Natural killer cell (primary cell): ENCODE measurements around the gene LEFTY1. TPM values are rescaled to one million over a fixed set of nuclear protein-coding genes. Genes with fewer than 3 reads are reported as not detected.

Source experiments
- ATAC-seq, 3 donors: fragments of 150-1000 bp in 2 of 3; fragments of 200-7000 bp in 1 of 3; cut with Tn5 transposase; 1 replicate in 1 of 3; 2 replicates in 2 of 3; pipeline ENCODE4 v1.10.0; 2021; ENCODE audit warnings: mild to moderate bottlenecking in 2 of 3, moderate library complexity in 2 of 3
- DNase-seq, 2 donors: peaks; one replicate each; pipeline versions ENCODE4 v3.0.0 to v3.0.0-alpha.2; 2013 to 2021; ENCODE audit warnings: mixed read lengths in 1 of 2
- H3K27ac ChIP-seq: one replicate; pipeline ENCODE4 v1.5.1; 2013; ENCODE audit warnings: mild to moderate bottlenecking, low read length
- H3K27me3 ChIP-seq: one replicate; pipeline ENCODE4 v1.6.1; 2013; ENCODE audit warnings: low read length; ENCODE audit not compliant: control insufficient read depth, insufficient read depth
- H3K36me3 ChIP-seq: one replicate; pipeline ENCODE4 v1.6.1; 2013; ENCODE audit warnings: low read length; ENCODE audit not compliant: control insufficient read depth, insufficient read depth
- H3K4me1 ChIP-seq: one replicate; pipeline ENCODE4 v1.6.1; 2013; ENCODE audit warnings: low read length; ENCODE audit not compliant: control insufficient read depth, insufficient read depth
- H3K4me3 ChIP-seq: one replicate; pipeline ENCODE4 v1.5.1; 2013; ENCODE audit warnings: low read length
- H3K9me3 ChIP-seq: one replicate; pipeline ENCODE4 v1.6.1; 2013; ENCODE audit warnings: low read length; ENCODE audit not compliant: control insufficient read depth, insufficient read depth
- H3K27ac Mint-ChIP-seq, 2 donors: one replicate each; pipeline ENCODE4 v1.8.0; 2022; ENCODE audit warnings: mild to moderate bottlenecking in 2 of 2, mixed read lengths in 2 of 2, moderate library complexity in 1 of 2
- H3K27me3 Mint-ChIP-seq, 2 donors: one replicate each; pipeline ENCODE4 v1.8.0; 2022; ENCODE audit warnings: low read depth in 2 of 2, mixed read lengths in 2 of 2
- H3K36me3 Mint-ChIP-seq: one replicate; pipeline ENCODE4 v1.8.0; 2022; ENCODE audit warnings: mixed read lengths
- H3K4me1 Mint-ChIP-seq, 2 donors: one replicate each; pipeline ENCODE4 v1.8.0; 2022; ENCODE audit warnings: mixed read lengths in 2 of 2
- H3K4me3 Mint-ChIP-seq: one replicate; pipeline ENCODE4 v1.8.0; 2022; ENCODE audit warnings: mild to moderate bottlenecking, moderate library complexity, mixed read lengths
- H3K9me3 Mint-ChIP-seq, 2 donors: one replicate each; pipeline ENCODE4 v1.8.0; 2022; ENCODE audit warnings: mixed read lengths in 2 of 2
- WGBS: methylation state at CpG from one replicate; pipeline ENCODE4 v1.1.7; 2013; ENCODE audit warnings: missing lambda C conversion rate; ENCODE audit not compliant: insufficient coverage; 5-methylcytosine and 5-hydroxymethylcytosine counted together
- intact Hi-C: fragments of 100-400 bp; cut with micrococcal nuclease; formaldehyde crosslinking; loops from one replicate; pipeline ENCODE4 v1.14.2; 2022
- total RNA-seq, 4 donors: library from RNA; stranded (reverse); fragments of 120-200 nt in 1 of 4; gene quantifications; one replicate each; pipeline versions ENCODE4 v1.2.3 to v1.2.4, GENCODE V29; 2013 to 2022
- TF ChIP-seq, protein P1 (sequence below): fragments of 200-600 bp; IDR thresholded peaks from one replicate; pipeline ENCODE4 v1.8.0; 2022; ENCODE audit warnings: antibody characterized with exemption

LEFTY1 gene
- total RNA-seq, 3 donors from 2014 or later (not counting 1 experiment from before 2014, with no cell fraction given), result not detected

DNA sequence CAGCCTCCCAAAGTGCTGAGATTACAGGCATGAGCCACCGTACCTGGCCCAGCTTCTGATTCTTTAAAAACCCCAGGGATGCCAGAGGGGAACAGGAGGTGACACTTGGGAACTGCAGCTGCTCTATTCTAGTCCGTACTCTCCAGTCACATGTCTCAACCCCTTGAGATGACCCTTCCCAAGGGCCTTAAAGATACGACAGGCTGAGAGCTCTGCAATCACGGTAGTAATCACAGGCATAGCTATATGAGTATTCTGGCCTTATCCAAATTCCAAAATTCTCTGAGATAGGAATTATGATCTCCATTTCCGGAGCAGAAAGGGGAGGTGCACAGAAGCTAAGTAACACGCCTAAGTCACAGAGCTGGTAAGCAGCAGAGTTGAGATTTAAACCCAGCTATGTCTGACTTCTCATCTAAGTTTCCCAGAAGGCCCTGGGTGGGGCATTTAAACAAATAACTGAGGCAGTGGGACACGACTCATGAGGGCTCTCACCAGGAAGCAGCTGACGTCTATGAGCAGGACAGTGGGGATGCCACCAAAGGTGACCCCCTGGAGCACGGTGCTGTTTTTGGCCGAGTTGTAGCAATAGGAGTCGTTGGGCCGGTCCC lies 11.9 kb downstream of the LEFTY1 start:
- H3K27ac ChIP-seq, result no peak overlapping the region
- Mint-ChIP-seq H3K4me1 (peaks cover 36 to 69% of the 10 kb centered on the region in 2 donors), H3K4me3 (no peak overlapping the region), H3K27ac (peak overlapping the region; percentile 6 to 62), H3K27me3 (no peaks in the 10 kb centered on the region), H3K36me3 (no peaks in the 10 kb centered on the region), H3K9me3 (no peaks in the 10 kb centered on the region)
- no peaks in the 10 kb centered on the region for H3K9me3 ChIP-seq
- peaks cover 88% of the 10 kb centered on the region for H3K4me1 ChIP-seq
- TF ChIP-seq, protein P1, sequence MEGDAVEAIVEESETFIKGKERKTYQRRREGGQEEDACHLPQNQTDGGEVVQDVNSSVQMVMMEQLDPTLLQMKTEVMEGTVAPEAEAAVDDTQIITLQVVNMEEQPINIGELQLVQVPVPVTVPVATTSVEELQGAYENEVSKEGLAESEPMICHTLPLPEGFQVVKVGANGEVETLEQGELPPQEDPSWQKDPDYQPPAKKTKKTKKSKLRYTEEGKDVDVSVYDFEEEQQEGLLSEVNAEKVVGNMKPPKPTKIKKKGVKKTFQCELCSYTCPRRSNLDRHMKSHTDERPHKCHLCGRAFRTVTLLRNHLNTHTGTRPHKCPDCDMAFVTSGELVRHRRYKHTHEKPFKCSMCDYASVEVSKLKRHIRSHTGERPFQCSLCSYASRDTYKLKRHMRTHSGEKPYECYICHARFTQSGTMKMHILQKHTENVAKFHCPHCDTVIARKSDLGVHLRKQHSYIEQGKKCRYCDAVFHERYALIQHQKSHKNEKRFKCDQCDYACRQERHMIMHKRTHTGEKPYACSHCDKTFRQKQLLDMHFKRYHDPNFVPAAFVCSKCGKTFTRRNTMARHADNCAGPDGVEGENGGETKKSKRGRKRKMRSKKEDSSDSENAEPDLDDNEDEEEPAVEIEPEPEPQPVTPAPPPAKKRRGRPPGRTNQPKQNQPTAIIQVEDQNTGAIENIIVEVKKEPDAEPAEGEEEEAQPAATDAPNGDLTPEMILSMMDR, result no peak
- DNase-seq (no peak), ATAC-seq (no peak)
- H3K4me3 ChIP-seq, result no peak overlapping the region
- WGBS, result 91% methylated on average over 12 of the region's 12 CpGs
- intact Hi-C loops, result no loop called here
- H3K36me3 ChIP-seq, result peaks cover 44% of the 10 kb centered on the region
- no peaks in the 10 kb centered on the region for H3K27me3 ChIP-seq

DNA sequence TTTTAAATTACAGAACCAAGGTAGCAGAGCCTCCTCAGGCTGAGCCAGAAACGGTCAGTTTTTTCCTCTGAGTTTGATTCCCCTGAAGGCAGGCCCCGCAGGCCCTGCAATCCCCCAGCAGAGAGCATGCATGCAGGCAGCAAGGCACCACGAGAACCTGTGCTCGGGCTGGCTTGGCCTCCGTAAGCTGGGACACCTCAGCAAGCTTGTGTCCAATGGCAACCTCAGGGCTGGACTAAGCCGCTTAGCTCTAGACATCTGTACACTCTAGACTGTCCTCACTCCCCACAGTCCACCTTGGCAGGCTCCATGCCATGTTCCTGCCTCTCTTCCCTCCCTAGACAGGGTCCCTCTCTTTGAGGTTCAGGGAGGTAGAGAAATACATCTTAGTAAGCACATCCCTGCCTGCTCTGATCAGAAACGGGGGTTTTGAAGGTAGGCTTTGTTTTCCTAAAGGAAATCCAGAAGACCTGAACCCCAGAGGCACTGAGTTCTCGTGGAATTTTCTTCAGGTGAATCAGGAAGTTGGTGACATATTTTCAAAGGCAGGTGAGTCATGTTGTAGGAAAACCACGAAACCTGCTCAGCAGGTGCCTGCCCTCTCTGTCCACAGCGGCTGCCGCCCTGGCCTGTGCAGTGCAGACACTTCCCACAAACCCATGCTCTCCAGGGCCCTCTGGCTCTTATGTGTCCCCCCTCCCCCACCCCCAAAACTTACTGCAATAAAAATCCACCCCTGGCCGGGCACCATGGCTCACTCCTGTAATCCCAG lies 13.7 kb downstream of the LEFTY1 start:
- intact Hi-C loops, result no loop called here
- no peaks in the 10 kb centered on the region for H3K9me3 ChIP-seq

DNA sequence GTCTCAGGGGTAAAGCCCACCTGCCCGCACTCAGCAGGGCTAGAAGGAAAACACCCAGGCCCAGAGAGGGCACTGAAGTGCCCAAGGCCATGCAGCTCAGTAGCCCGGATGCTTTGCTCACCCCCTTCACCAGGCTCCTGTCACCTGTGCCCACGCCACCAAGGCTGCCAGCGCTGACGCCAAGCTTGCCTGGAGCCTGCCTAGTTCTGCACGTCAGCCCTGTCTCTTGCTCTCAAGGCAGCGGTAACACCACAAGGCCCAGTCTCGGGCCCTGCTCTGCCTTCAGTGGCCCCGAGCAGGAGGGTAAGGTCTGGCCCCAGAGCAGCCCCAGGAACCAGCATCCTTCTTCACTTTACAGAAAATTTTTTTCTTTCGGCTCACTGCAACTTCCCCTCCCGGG lies 14.5 kb downstream of the LEFTY1 start:
- H3K9me3 Mint-ChIP-seq, result no peaks in the 10 kb centered on the region
- 93% methylated on average over 10 of the region's 11 CpGs for WGBS
- Histone ChIP-seq H3K27ac (no peak overlapping the region), H3K27me3 (no peaks in the 10 kb centered on the region), H3K9me3 (no peaks in the 10 kb centered on the region), H3K36me3 (peaks cover 61% of the 10 kb centered on the region), H3K4me1 (peaks cover 79% of the 10 kb centered on the region), H3K4me3 (no peak overlapping the region)
- DNase-seq (no peak), ATAC-seq (no peak)
- no peak overlapping the region for H3K27ac Mint-ChIP-seq
- H3K4me1 Mint-ChIP-seq, result peaks cover 34 to 59% of the 10 kb centered on the region in 2 donors
- H3K27me3 Mint-ChIP-seq, result no peaks in the 10 kb centered on the region
- no peak overlapping the region for H3K4me3 Mint-ChIP-seq
- TF ChIP-seq, protein P1, result no peak
- no peaks in the 10 kb centered on the region for H3K36me3 Mint-ChIP-seq
- intact Hi-C loops, result no loop called here

More for the DNA sequence above, 13.7 kb downstream of the LEFTY1 start:
- Mint-ChIP-seq H3K4me1 (peaks cover 42 to 67% of the 10 kb centered on the region in 2 donors), H3K36me3 (no peaks in the 10 kb centered on the region), H3K4me3 (no peak overlapping the region), H3K27me3 (no peaks in the 10 kb centered on the region), H3K27ac (no peak overlapping the region), H3K9me3 (no peaks in the 10 kb centered on the region)
- ATAC-seq (no peak), DNase-seq (peak in 1 of 2 donors; percentile 9)
- Histone ChIP-seq H3K36me3 (peaks cover 58% of the 10 kb centered on the region), H3K4me1 (peaks cover 87% of the 10 kb centered on the region), H3K4me3 (no peak overlapping the region), H3K27me3 (no peaks in the 10 kb centered on the region), H3K27ac (no peak overlapping the region)
- TF ChIP-seq, protein P1, result no peak
- WGBS, result 84% methylated on average over 12 of the region's 12 CpGs
